Measurements from ENCODE around the gene ATXN7L1.

The ATXN7L1 gene

DNA sequence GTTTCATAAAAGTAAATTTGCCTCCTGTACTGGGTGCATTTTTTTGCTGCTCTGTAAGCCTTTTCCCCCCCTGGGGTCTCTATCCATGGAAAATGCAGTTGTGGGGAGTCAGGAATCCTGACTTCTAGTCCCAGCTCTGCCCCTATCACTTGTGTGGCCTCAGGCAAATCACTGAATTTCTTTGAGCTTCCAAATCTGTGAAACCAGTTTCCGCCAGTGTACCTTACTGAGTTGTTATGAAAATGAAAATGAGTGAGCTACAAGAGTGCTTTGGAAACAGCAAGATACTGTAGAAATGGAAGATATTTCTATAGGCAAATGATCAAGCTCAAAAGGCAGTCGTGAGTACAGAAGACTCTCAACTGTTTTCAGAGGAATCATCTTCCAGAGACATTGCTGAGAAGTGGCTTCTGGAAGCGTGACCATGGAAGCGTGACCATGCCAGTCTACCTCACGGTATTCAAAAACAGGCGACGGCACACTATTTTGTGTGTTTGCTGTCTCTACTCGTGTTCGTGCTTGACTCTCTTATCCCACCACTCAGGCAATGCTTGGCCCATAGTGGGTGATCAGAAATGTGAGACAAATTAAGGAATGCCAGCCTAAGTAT lies 107.4 kb downstream of the ATXN7L1 start:
- TF ChIP-seq, protein P1, sequence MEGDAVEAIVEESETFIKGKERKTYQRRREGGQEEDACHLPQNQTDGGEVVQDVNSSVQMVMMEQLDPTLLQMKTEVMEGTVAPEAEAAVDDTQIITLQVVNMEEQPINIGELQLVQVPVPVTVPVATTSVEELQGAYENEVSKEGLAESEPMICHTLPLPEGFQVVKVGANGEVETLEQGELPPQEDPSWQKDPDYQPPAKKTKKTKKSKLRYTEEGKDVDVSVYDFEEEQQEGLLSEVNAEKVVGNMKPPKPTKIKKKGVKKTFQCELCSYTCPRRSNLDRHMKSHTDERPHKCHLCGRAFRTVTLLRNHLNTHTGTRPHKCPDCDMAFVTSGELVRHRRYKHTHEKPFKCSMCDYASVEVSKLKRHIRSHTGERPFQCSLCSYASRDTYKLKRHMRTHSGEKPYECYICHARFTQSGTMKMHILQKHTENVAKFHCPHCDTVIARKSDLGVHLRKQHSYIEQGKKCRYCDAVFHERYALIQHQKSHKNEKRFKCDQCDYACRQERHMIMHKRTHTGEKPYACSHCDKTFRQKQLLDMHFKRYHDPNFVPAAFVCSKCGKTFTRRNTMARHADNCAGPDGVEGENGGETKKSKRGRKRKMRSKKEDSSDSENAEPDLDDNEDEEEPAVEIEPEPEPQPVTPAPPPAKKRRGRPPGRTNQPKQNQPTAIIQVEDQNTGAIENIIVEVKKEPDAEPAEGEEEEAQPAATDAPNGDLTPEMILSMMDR (IDR thresholded peaks at IDR 0.05; ENCODE audit: low read depth, low read length, missing control alignments): no peak
- no peak for DNase-seq (ENCODE audit: low read depth)
- H3K4me3 ChIP-seq (ENCODE audit: low read depth, low read length): no peak overlapping the region

- H3K4me3 ChIP-seq (ENCODE audit: low read depth, low read length): no peak overlapping the region
- DNase-seq (ENCODE audit: low read depth): no peak
- TF ChIP-seq, protein P1 (IDR thresholded peaks at IDR 0.05; ENCODE audit: low read depth, low read length, missing control alignments): no peak
Observed at GRCh38 chr7:105768117-105768516, 108.3 kb downstream of the ATXN7L1 start.

DNA sequence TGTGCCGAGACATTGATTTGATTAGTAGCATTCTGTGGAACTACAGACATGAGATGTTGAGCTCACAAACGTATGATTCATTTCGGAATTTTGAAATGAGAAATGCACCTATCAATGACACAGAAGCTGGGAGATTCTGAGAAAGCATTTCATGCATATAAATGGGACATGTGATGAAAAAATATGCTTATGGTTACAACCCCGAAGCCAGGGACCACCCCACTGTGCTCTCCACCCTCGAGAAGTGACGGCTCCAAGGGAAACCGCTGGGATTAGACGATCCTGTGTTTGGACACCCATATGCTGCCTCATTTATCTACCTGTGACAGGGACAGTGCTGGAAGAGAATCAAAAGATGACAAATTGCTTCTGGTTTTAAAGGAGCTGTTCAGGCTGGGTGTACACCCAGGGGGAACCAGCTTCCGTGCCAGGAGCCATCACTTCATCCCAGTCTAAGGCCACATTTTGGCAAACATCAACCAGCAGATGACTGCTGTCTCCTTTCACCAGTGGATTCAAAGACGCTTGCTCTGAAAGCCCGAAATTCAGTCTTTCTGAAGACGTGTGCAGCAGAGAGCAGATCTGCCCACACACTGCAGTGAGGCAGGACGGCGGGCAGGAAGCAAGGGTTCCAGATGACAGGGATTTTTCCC lies 109.9 kb downstream of the ATXN7L1 start:
- H3K4me3 ChIP-seq (ENCODE audit: low read depth, low read length): no peak overlapping the region
- DNase-seq (ENCODE audit: low read depth): no peak
- TF ChIP-seq, protein P1 (IDR thresholded peaks at IDR 0.05; ENCODE audit: low read depth, low read length, missing control alignments): no peak

- DNase-seq (ENCODE audit: low read depth): no peak
- TF ChIP-seq, protein P1 (IDR thresholded peaks at IDR 0.05; ENCODE audit: low read depth, low read length, missing control alignments): no peak
- H3K4me3 ChIP-seq (ENCODE audit: low read depth, low read length): no peak overlapping the region
Observed at GRCh38 chr7:105765846-105766245, 110.6 kb downstream of the ATXN7L1 start.

GRCh38 chr7:105764506-105764905 lies 111.9 kb downstream of the ATXN7L1 start:
- H3K4me3 ChIP-seq (ENCODE audit: low read depth, low read length): no peak overlapping the region
- TF ChIP-seq, protein P1 (IDR thresholded peaks at IDR 0.05; ENCODE audit: low read depth, low read length, missing control alignments): no peak
- DNase-seq (ENCODE audit: low read depth): no peak

- no peak overlapping the region for H3K4me3 ChIP-seq (ENCODE audit: low read depth, low read length)
- DNase-seq (ENCODE audit: low read depth): no peak
- TF ChIP-seq, protein P1 (IDR thresholded peaks at IDR 0.05; ENCODE audit: low read depth, low read length, missing control alignments): no peak
Observed at GRCh38 chr7:105760551-105761447, 115.6 kb downstream of the ATXN7L1 start.

Data from GM12864 (cell line).